SK-MEL-5 (cell line): Measurements from ENCODE around the gene ADPRHL1. TPM values are rescaled to one million over a fixed set of nuclear protein-coding genes. Genes with fewer than 3 reads are reported as not detected.
"Not testable (repeated sequence)": the region's sequence is repeated elsewhere in the genome, so short reads cannot be mapped to it uniquely, and the experiment has no call there.

ENCODE experiments used
- DNase-seq: peaks from one replicate; pipeline ENCODE4 v3.0.0-alpha.2; 2016; ENCODE audit warnings: low read depth, low spot score
- in situ Hi-C: cut with HindIII; loops from 2 replicates; pipeline ENCODE4 v1.10.0; 2016; ENCODE audit warnings: low sequenced_read_pairs, high pct_unique_total_duplicates, low pct_unique_long_range_greater_than_20kb
- total RNA-seq: library from RNA; depleted of rRNA; stranded (reverse); fragments of >200 nt; shearing (Covaris generic); gene quantifications from 2 replicates; pipeline ENCODE4 v1.2.3, GENCODE V29; 2014

The ADPRHL1 gene
- total RNA-seq, 1 experiment from 2014 or later, result 0.53 TPM

- no peak for DNase-seq
- in situ Hi-C loops, result no loop called here
These were observed 51.6 kb downstream of the ADPRHL1 start for GRCh38 chr13:113401452-113402415.

- in situ Hi-C loops, result no loop called here
- no peak for DNase-seq
These were observed 52.5 kb downstream of the ADPRHL1 start for GRCh38 chr13:113400621-113401451.

GRCh38 chr13:113399755-113400149 is 53.5 kb downstream of the ADPRHL1 start:
- no peak for DNase-seq
- in situ Hi-C loops, result no loop called here

GRCh38 chr13:113398963-113399754 is 54.1 kb downstream of the ADPRHL1 start:
- DNase-seq, result no peak
- in situ Hi-C loops, result no loop called here

GRCh38 chr13:113397608-113398425 is 55.5 kb downstream of the ADPRHL1 start:
- in situ Hi-C loops, result no loop called here
- no peak for DNase-seq

- in situ Hi-C loops, result no loop called here
- DNase-seq, result no peak
These were observed 59.0 kb downstream of the ADPRHL1 start for GRCh38 chr13:113394339-113394640.

GRCh38 chr13:113393563-113394338 is 59.5 kb downstream of the ADPRHL1 start:
- peak; percentile 73 for DNase-seq
- in situ Hi-C loops, result no loop called here

GRCh38 chr13:113393226-113393562 is 60.1 kb downstream of the ADPRHL1 start:
- no peak for DNase-seq
- in situ Hi-C loops, result no loop called here

- no peak for DNase-seq
- in situ Hi-C loops, result no loop called here
These were observed 62.3 kb downstream of the ADPRHL1 start for GRCh38 chr13:113390874-113391497.

GRCh38 chr13:113389586-113389985 is 63.7 kb downstream of the ADPRHL1 start:
- in situ Hi-C loops, DNase-seq: not testable (repeated sequence)

GRCh38 chr13:113387396-113387795 is 65.9 kb downstream of the ADPRHL1 start:
- DNase-seq, result no peak
- in situ Hi-C loops, result no loop called here

- DNase-seq, result no peak
- in situ Hi-C loops, result no loop called here
These were observed 70.2 kb downstream of the ADPRHL1 start for GRCh38 chr13:113383089-113383488.

- in situ Hi-C loops, DNase-seq: not testable (repeated sequence)
These were observed 70.7 kb downstream of the ADPRHL1 start for GRCh38 chr13:113382542-113382941.

GRCh38 chr13:113378825-113379224 is 74.5 kb downstream of the ADPRHL1 start:
- DNase-seq, result no peak
- in situ Hi-C loops, result no loop called here

- DNase-seq, result no peak
- in situ Hi-C loops, result no loop called here
These were observed 78.6 kb downstream of the ADPRHL1 start for GRCh38 chr13:113374511-113375175.
